GM12878 (cell line): ENCODE measurements around the gene DIAPH1.

ENCODE experiments used
- EGR1 ChIP-seq, 2 experiments: IDR thresholded peaks; 1 replicate in 1 of 2; 2 replicates in 1 of 2; pipeline ENCODE4 v1.6.1; 2011 to 2012; ENCODE audit warnings: low read depth in 2 of 2, low read length in 2 of 2, borderline replicate concordance in 1 of 2, mild to moderate bottlenecking in 1 of 2, moderate library complexity in 1 of 2
- FOS ChIP-seq: IDR thresholded peaks from 3 replicates; pipeline ENCODE4 v1.6.1; 2011; ENCODE audit warnings: borderline replicate concordance; ENCODE audit not compliant: insufficient read length; ENCODE audit errors: extremely low read depth
- MEF2A ChIP-seq: IDR thresholded peaks from 2 replicates; pipeline ENCODE4 v1.6.1; 2011; ENCODE audit warnings: low read depth, mild to moderate bottlenecking, low read length, moderate library complexity; ENCODE audit not compliant: insufficient read depth
- POLR2AphosphoS5 ChIP-seq: IDR thresholded peaks from 2 replicates; pipeline ENCODE4 v1.6.1; 2011; ENCODE audit warnings: mild to moderate bottlenecking, low read length, inconsistent platforms
- PRDM15 ChIP-seq: fragments of 450-650 bp; formaldehyde crosslinking; IDR thresholded peaks from 2 replicates; pipeline ENCODE4 v1.4.0; 2020; ENCODE audit warnings: mild to moderate bottlenecking, moderate library complexity
- TAF1 ChIP-seq: IDR thresholded peaks from 2 replicates; pipeline ENCODE4 v1.6.1; 2011; ENCODE audit warnings: mild to moderate bottlenecking, low read depth, low read length, borderline replicate concordance
- TBL1XR1 ChIP-seq: IDR thresholded peaks from 2 replicates; pipeline ENCODE4 v1.6.1; 2012; ENCODE audit warnings: low read depth, low read length, improper control_type of control experiment
- TCF3 ChIP-seq: IDR thresholded peaks from 2 replicates; pipeline ENCODE4 v1.6.1; 2012; ENCODE audit warnings: low read depth, mild to moderate bottlenecking, low read length, borderline replicate concordance; ENCODE audit not compliant: insufficient read depth
- TF ChIP-seq, protein P1 (sequence below), 3 experiments: IDR thresholded peaks in 2 of 3; conservative IDR thresholded peaks in 1 of 3; 2 replicates each; pipeline ENCODE4 v1.5.1; 2011; ENCODE audit warnings: low read depth in 3 of 3, low read length in 3 of 3, mild to moderate bottlenecking in 3 of 3, control low read depth in 2 of 3, moderate library complexity in 2 of 3, inconsistent platforms in 1 of 3, mixed read lengths in 1 of 3; ENCODE audit not compliant: control insufficient read depth in 2 of 3, insufficient read depth in 1 of 3; ENCODE audit errors: extremely low read depth in 1 of 3

- TF ChIP-seq PRDM15 (CRISPR knock-in tag) (no peak), EGR1 (IDR thresholded peaks at IDR 0.05; ENCODE audit: borderline replicate concordance in 1 of 2, low read depth in 2 of 2, low read length in 2 of 2) (no peak), TCF3 (no peak), MEF2A (no peak), FOS (no peak), TBL1XR1 (no peak), POLR2AphosphoS5 (no peak), TAF1 (no peak)
- TF ChIP-seq, protein P1, sequence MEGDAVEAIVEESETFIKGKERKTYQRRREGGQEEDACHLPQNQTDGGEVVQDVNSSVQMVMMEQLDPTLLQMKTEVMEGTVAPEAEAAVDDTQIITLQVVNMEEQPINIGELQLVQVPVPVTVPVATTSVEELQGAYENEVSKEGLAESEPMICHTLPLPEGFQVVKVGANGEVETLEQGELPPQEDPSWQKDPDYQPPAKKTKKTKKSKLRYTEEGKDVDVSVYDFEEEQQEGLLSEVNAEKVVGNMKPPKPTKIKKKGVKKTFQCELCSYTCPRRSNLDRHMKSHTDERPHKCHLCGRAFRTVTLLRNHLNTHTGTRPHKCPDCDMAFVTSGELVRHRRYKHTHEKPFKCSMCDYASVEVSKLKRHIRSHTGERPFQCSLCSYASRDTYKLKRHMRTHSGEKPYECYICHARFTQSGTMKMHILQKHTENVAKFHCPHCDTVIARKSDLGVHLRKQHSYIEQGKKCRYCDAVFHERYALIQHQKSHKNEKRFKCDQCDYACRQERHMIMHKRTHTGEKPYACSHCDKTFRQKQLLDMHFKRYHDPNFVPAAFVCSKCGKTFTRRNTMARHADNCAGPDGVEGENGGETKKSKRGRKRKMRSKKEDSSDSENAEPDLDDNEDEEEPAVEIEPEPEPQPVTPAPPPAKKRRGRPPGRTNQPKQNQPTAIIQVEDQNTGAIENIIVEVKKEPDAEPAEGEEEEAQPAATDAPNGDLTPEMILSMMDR (IDR thresholded peaks at IDR 0.05 in 2 of 3, conservative IDR thresholded peaks at IDR 0.05 in 1 of 3; ENCODE audit: control insufficient read depth in 2 of 3, extremely low read depth in 1 of 3, insufficient read depth in 1 of 3, low read depth in 3 of 3, low read length in 3 of 3), result no peak
These were observed 70.9 kb downstream of the DIAPH1 start for GRCh38 chr5:141547921-141548320.
